Sigmoid colon (tissue), 7 donors: ENCODE data around the gene DPP8. TPM values are rescaled to one million over a fixed set of nuclear protein-coding genes. Genes with fewer than 3 reads are reported as not detected.
"Not testable (repeated sequence)": the region's sequence is repeated elsewhere in the genome, so short reads cannot be mapped to it uniquely, and the experiment has no call there.

ENCODE experiments used
- DNase-seq: peaks from one replicate; pipeline ENCODE4 v3.0.0-alpha.2; 2019
- H3K27ac ChIP-seq, 4 donors: fragments of 200-600 bp; sonication (generic); one replicate each; pipeline ENCODE4 v1.5.1; 2016 to 2019; ENCODE audit warnings: mild to moderate bottlenecking in 1 of 4
- H3K27me3 ChIP-seq, 3 donors: fragments of 200-600 bp; sonication (generic); one replicate each; pipeline ENCODE4 v1.5.1; 2019; ENCODE audit warnings: mild to moderate bottlenecking in 1 of 3
- H3K36me3 ChIP-seq, 4 donors: fragments of 200-600 bp; sonication (generic); one replicate each; pipeline ENCODE4 v1.5.1; 2016 to 2019
- H3K4me1 ChIP-seq, 4 donors: fragments of 200-600 bp; sonication (generic); one replicate each; pipeline ENCODE4 v1.5.1; 2017 to 2019
- H3K4me3 ChIP-seq, 4 donors: fragments of 200-600 bp; sonication (generic); one replicate each; pipeline ENCODE4 v1.5.1; 2017 to 2019; ENCODE audit warnings: mild to moderate bottlenecking in 2 of 4, moderate library complexity in 1 of 4
- H3K9me3 ChIP-seq, 4 donors: fragments of 200-600 bp in 3 of 4; sonication (generic) in 3 of 4; one replicate each; pipeline versions ENCODE4 v1.5.1 to v1.6.1; 2013 to 2019
- CTCF ChIP-seq, 4 experiments: fragments of 450-650 bp in 3 of 4; fragments of 200-600 bp in 1 of 4; IDR thresholded peaks; one replicate each; pipeline ENCODE4 v1.5.1; 2016 to 2019; ENCODE audit warnings: antibody characterized with exemption in 4 of 4, mild to moderate bottlenecking in 3 of 4, moderate library complexity in 2 of 4
- EP300 ChIP-seq, 4 donors: sonication (generic); formaldehyde crosslinking; IDR thresholded peaks; one replicate each; pipeline ENCODE4 v1.6.1; 2017; ENCODE audit warnings: antibody characterized with exemption in 4 of 4
- POLR2A ChIP-seq, 2 donors: fragments of 450-650 bp; IDR thresholded peaks; one replicate each; pipeline ENCODE4 v1.6.1; 2016; ENCODE audit warnings: antibody characterized with exemption in 2 of 2, mild to moderate bottlenecking in 2 of 2, moderate library complexity in 2 of 2
- POLR2AphosphoS5 ChIP-seq, 4 donors: sonication (generic); formaldehyde crosslinking; IDR thresholded peaks; one replicate each; pipeline ENCODE4 v1.6.1; 2017; ENCODE audit warnings: antibody characterized with exemption in 4 of 4
- whole genome bisulfite sequencing, 2 donors: extraction: QIAGEN DNeasy Blood & Tissue Kit; methylation state at CpG; one replicate each; pipeline ENCODE4 v1.1.7; 2013; 5-methylcytosine and 5-hydroxymethylcytosine counted together
- intact Hi-C: fragments of 100-400 bp; cut with DNase I; formaldehyde crosslinking; loops from one replicate; pipeline ENCODE4 v1.15.1; 2023
- polyA plus RNA-seq, 3 donors: library from polyadenylated mRNA; stranded (reverse); fragments of 200-250 nt; gene quantifications; one replicate each; pipeline ENCODE4 v1.2.3, GENCODE V29; 2013
- total RNA-seq, 4 donors: library from RNA; depleted of rRNA; stranded (reverse); fragments of >200 nt; gene quantifications; one replicate each; pipeline ENCODE4 v1.1.0, GENCODE V29; 2016
- donor health status: healthy with polysubstance abuse.
- donor health status: Bipolar disorder and iron deficiency.
- donor health status: healthy.

DPP8 gene
- total and polyA plus RNA-seq, 7 donors, result 8.4 to 40.3 (median 29.5) TPM

- no peak for DNase-seq
- no peak for TF ChIP-seq POLR2A (IDR thresholded peaks at IDR 0.05)
- no peak for TF ChIP-seq POLR2AphosphoS5 (IDR thresholded peaks at IDR 0.05)
- no peak for TF ChIP-seq EP300 (IDR thresholded peaks at IDR 0.05)
- TF ChIP-seq CTCF (IDR thresholded peaks at IDR 0.05), result no peak
- 94 to 97% methylated on average over 5 of the region's 5 CpGs for WGBS, 2 donors
Observed at GRCh38 chr15:65558336-65558735, 40.8 kb upstream of the DPP8 start.

GRCh38 chr15:65556622-65557021 lies 39.1 kb upstream of the DPP8 start:
- WGBS, 2 donors, result 95 to 96% methylated on average over 7 of the region's 7 CpGs
- Histone ChIP-seq H3K4me3 (no peak overlapping the region), H3K9me3 (no peaks in the 10 kb centered on the region), H3K36me3 (peaks cover 4 to 59% (median 11%) of the 10 kb centered on the region in 4 donors), H3K4me1 (no peaks in the 10 kb centered on the region), H3K27me3 (no peaks in the 10 kb centered on the region), H3K27ac (no peak overlapping the region)
- TF ChIP-seq POLR2AphosphoS5 (IDR thresholded peaks at IDR 0.05) (no peak), CTCF (IDR thresholded peaks at IDR 0.05) (no peak)
- DNase-seq, result no peak
- intact Hi-C loops, result no loop called here

More at GRCh38 chr15:65558336-65558735, 40.8 kb upstream of the DPP8 start:
- intact Hi-C loops, result no loop called here
- peaks cover 4 to 66% (median 11%) of the 10 kb centered on the region in 4 donors for H3K36me3 ChIP-seq
- H3K4me3 ChIP-seq, result no peak overlapping the region
- H3K4me1 ChIP-seq, result no peaks in the 10 kb centered on the region
- no peaks in the 10 kb centered on the region for H3K27me3 ChIP-seq
- H3K9me3 ChIP-seq, result no peaks in the 10 kb centered on the region
- H3K27ac ChIP-seq, result no peak overlapping the region

GRCh38 chr15:65553691-65554090 lies 36.2 kb upstream of the DPP8 start:
- Histone ChIP-seq H3K27ac (no peak overlapping the region), H3K9me3 (no peaks in the 10 kb centered on the region), H3K4me3 (no peak overlapping the region), H3K4me1 (no peaks in the 10 kb centered on the region), H3K36me3 (peaks cover 4 to 52% (median 11%) of the 10 kb centered on the region in 4 donors), H3K27me3 (no peaks in the 10 kb centered on the region)
- DNase-seq, result no peak
- WGBS, 2 donors, result 99% methylated on average over 3 of the region's 3 CpGs
- TF ChIP-seq CTCF (IDR thresholded peaks at IDR 0.05), result no peak
- no peak for TF ChIP-seq POLR2AphosphoS5 (IDR thresholded peaks at IDR 0.05)
- TF ChIP-seq EP300 (IDR thresholded peaks at IDR 0.05), result no peak
- TF ChIP-seq POLR2A (IDR thresholded peaks at IDR 0.05), result no peak
- intact Hi-C loops, result no loop called here

GRCh38 chr15:65552851-65553250 lies 35.4 kb upstream of the DPP8 start:
- H3K4me1 ChIP-seq, H3K4me3 ChIP-seq, DNase-seq, H3K27ac ChIP-seq, H3K9me3 ChIP-seq, H3K27me3 ChIP-seq, intact Hi-C loops: not testable (repeated sequence)
- peaks cover 4 to 44% (median 11%) of the 10 kb centered on the region in 4 donors for H3K36me3 ChIP-seq
- WGBS, 2 donors, result 98% methylated on average over 4 of the region's 6 CpGs

- no peak for DNase-seq
- peaks cover 2 to 28% (median 5%) of the 10 kb centered on the region in 4 donors for H3K36me3 ChIP-seq
- H3K4me1 ChIP-seq, result no peaks in the 10 kb centered on the region
- H3K27ac ChIP-seq, result no peak overlapping the region
- no peaks in the 10 kb centered on the region for H3K9me3 ChIP-seq
- WGBS, 2 donors, result 70 to 79% methylated on average over 2 of the region's 2 CpGs
- no peak overlapping the region for H3K4me3 ChIP-seq
- no peak for TF ChIP-seq EP300 (IDR thresholded peaks at IDR 0.05)
- no peaks in the 10 kb centered on the region for H3K27me3 ChIP-seq
- intact Hi-C loops, result no loop called here
Observed at GRCh38 chr15:65551183-65551582, 33.7 kb upstream of the DPP8 start.

GRCh38 chr15:65550681-65551098 lies 33.2 kb upstream of the DPP8 start:
- Histone ChIP-seq H3K27ac (no peak overlapping the region), H3K36me3 (peaks cover 0 to 23% (median 2%) of the 10 kb centered on the region in 4 donors), H3K9me3 (no peaks in the 10 kb centered on the region), H3K4me1 (no peaks in the 10 kb centered on the region), H3K27me3 (no peaks in the 10 kb centered on the region), H3K4me3 (no peak overlapping the region)
- intact Hi-C loops, result no loop called here
- TF ChIP-seq EP300 (IDR thresholded peaks at IDR 0.05) (no peak), POLR2A (IDR thresholded peaks at IDR 0.05) (no peak), CTCF (IDR thresholded peaks at IDR 0.05) (no peak), POLR2AphosphoS5 (IDR thresholded peaks at IDR 0.05) (no peak)
- WGBS, 2 donors, result 59 to 81% methylated on average over 3 of the region's 3 CpGs
- no peak for DNase-seq

- DNase-seq, H3K27me3 ChIP-seq, H3K9me3 ChIP-seq, intact Hi-C loops, H3K27ac ChIP-seq, H3K4me3 ChIP-seq, H3K4me1 ChIP-seq: not testable (repeated sequence)
- WGBS, 2 donors, result 96 to 97% methylated on average over 9 of the region's 9 CpGs
- H3K36me3 ChIP-seq, result peaks cover 0 to 11% (median 0%) of the 10 kb centered on the region in 4 donors
Observed at GRCh38 chr15:65549288-65549687, 31.8 kb upstream of the DPP8 start.
